HG02981 (cell line): Measurements from ENCODE around the gene MEAK7.

ENCODE experiments used
- ATAC-seq: cut with Tn5 transposase; IDR thresholded peaks from one replicate; pipeline ENCODE4 v1.9.1; 2021; ENCODE audit warnings: mild to moderate bottlenecking, moderate library complexity; ENCODE audit not compliant: unreplicated experiment

Gene MEAK7

GRCh38 chr16:84504420-84505248, at the start of gene MEAK7:
Gene MEAK7 (minus strand): TSS chr16:84504659. CDS start chr16:84498086, 6,573 bp downstream.
- peak; percentile 99 for ATAC-seq

GRCh38 chr16:84553873-84554399, 49.5 kb upstream of the MEAK7 start:
- no peak for ATAC-seq

GRCh38 chr16:84552135-84552534, 47.7 kb upstream of the MEAK7 start:
- ATAC-seq, result no peak

GRCh38 chr16:84550096-84550495, 45.6 kb upstream of the MEAK7 start:
- no peak for ATAC-seq

- no peak for ATAC-seq
Observed at GRCh38 chr16:84548971-84549844, 44.7 kb upstream of the MEAK7 start.

GRCh38 chr16:84548508-84548907, 44.0 kb upstream of the MEAK7 start:
- no peak for ATAC-seq

- ATAC-seq, result no peak
Observed at GRCh38 chr16:84547546-84548061, 43.1 kb upstream of the MEAK7 start.

- no peak for ATAC-seq
Observed at GRCh38 chr16:84546669-84547545, 42.4 kb upstream of the MEAK7 start.

- no peak for ATAC-seq
Observed at GRCh38 chr16:84545114-84545737, 40.8 kb upstream of the MEAK7 start.

GRCh38 chr16:84544031-84544773, 39.7 kb upstream of the MEAK7 start:
- ATAC-seq, result no peak

GRCh38 chr16:84543253-84543652, 38.8 kb upstream of the MEAK7 start:
- ATAC-seq, result no peak

- ATAC-seq, result no peak
Observed at GRCh38 chr16:84541999-84542817, 37.7 kb upstream of the MEAK7 start.

GRCh38 chr16:84540194-84540593, 35.7 kb upstream of the MEAK7 start:
- ATAC-seq, result no peak

GRCh38 chr16:84538222-84538840, 33.9 kb upstream of the MEAK7 start:
- no peak for ATAC-seq

- ATAC-seq, result no peak
Observed at GRCh38 chr16:84537491-84538151, 33.2 kb upstream of the MEAK7 start.

- no peak for ATAC-seq
Observed at GRCh38 chr16:84535851-84536250, 31.4 kb upstream of the MEAK7 start.

GRCh38 chr16:84535408-84535807, 30.9 kb upstream of the MEAK7 start:
- no peak for ATAC-seq
